Esophagus muscularis mucosa (tissue), 4 donors: ENCODE results near the gene PRSS16. TPM values are rescaled to one million over a fixed set of nuclear protein-coding genes. Genes with fewer than 3 reads are reported as not detected.

Experiments
- DNase-seq: peaks from one replicate; pipeline ENCODE4 v3.0.0-alpha.2; 2017; ENCODE audit errors: extremely low spot score
- H3K27ac ChIP-seq, 4 donors: fragments of 200-600 bp; sonication (generic); replicated peaks in 1 of 4; 1 replicate in 3 of 4; 2 replicates in 1 of 4; pipeline ENCODE4 v1.5.1; 2016 to 2019; ENCODE audit warnings: mild to moderate bottlenecking in 1 of 4
- H3K27me3 ChIP-seq, 4 donors: fragments of 200-600 bp; sonication (generic); one replicate each; pipeline versions ENCODE4 v1.5.1 to v1.6.0; 2016 to 2019
- H3K36me3 ChIP-seq, 4 donors: fragments of 200-600 bp; sonication (generic); one replicate each; pipeline ENCODE4 v1.5.1; 2016 to 2019
- H3K4me1 ChIP-seq, 4 donors: fragments of 200-600 bp; sonication (generic); one replicate each; pipeline ENCODE4 v1.5.1; 2016 to 2019
- H3K4me3 ChIP-seq, 4 donors: fragments of 200-600 bp; sonication (generic); 1 replicate in 2 of 4; 2 replicates in 2 of 4; pipeline ENCODE4 v1.5.1; 2016 to 2019; ENCODE audit warnings: mild to moderate bottlenecking in 4 of 4, moderate library complexity in 1 of 4
- H3K9me3 ChIP-seq, 4 donors: fragments of 200-600 bp; sonication (generic); 1 replicate in 3 of 4; 2 replicates in 1 of 4; pipeline ENCODE4 v1.5.1; 2016 to 2019
- EP300 ChIP-seq: sonication (generic); formaldehyde crosslinking; IDR thresholded peaks from one replicate; pipeline ENCODE4 v1.6.1; 2017; ENCODE audit warnings: antibody characterized with exemption
- POLR2A ChIP-seq: fragments of 450-650 bp; IDR thresholded peaks from one replicate; pipeline ENCODE4 v1.6.1; 2017; ENCODE audit warnings: antibody characterized with exemption, moderate library complexity, mild to moderate bottlenecking, low read depth
- POLR2AphosphoS5 ChIP-seq, 2 donors: sonication (generic); formaldehyde crosslinking; IDR thresholded peaks; one replicate each; pipeline ENCODE4 v1.6.1; 2017; ENCODE audit warnings: antibody characterized with exemption in 2 of 2
- WGBS: methylation state at CpG from one replicate; pipeline ENCODE4 v1.1.5; 2018; 5-methylcytosine and 5-hydroxymethylcytosine counted together
- intact Hi-C: fragments of 100-400 bp; cut with DNase I; formaldehyde crosslinking; loops from one replicate; pipeline ENCODE4 v1.15.1; 2023
- total RNA-seq, 4 donors: library from RNA; depleted of rRNA; stranded (reverse); fragments of >200 nt; gene quantifications; one replicate each; pipeline versions ENCODE4 v1.1.0 to v1.2.1, GENCODE V29; 2016
- TF ChIP-seq, protein P1 (sequence below), 3 experiments: fragments of 200-600 bp in 2 of 3; fragments of 450-650 bp in 1 of 3; sonication (generic) in 2 of 3; IDR thresholded peaks; one replicate each; pipeline ENCODE4 v1.5.1; 2017 to 2019; ENCODE audit warnings: antibody characterized with exemption in 3 of 3, mild to moderate bottlenecking in 2 of 3, moderate library complexity in 1 of 3

The PRSS16 gene
- total RNA-seq, 4 donors from 2014 or later: not detected

DNA sequence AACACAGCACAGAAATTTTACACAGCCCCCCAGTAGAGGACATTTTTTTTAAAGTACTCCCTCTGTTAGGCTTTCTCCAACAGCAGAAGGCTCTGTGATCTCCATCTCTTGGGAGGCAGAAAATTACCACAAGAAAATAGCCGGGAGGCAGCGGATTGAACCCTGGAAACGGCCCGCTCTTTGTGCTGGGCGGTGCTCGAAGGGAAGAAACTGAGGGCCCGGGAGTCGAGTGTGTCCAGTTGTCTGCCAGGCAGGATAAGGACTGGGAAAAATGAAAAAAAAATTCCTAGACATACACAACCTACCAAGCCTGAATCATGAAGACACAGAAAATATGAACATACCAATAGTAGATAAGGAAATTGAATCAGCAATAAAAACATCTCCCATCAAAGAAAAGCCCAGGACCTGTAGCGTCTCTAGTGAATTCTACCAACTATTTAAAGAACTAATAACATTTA is 33.1 kb downstream of the PRSS16 start:
- Histone ChIP-seq H3K9me3 (peaks cover 0 to 13% (median 4%) of the 10 kb centered on the region in 4 donors), H3K4me1 (peaks cover 0 to 3% (median 0%) of the 10 kb centered on the region in 4 donors), H3K27me3 (peaks cover 0 to 99% (median 63%) of the 10 kb centered on the region in 4 donors), H3K4me3 (no peak overlapping the region), H3K36me3 (no peaks in the 10 kb centered on the region), H3K27ac (no peak overlapping the region)
- no peak for TF ChIP-seq EP300
- TF ChIP-seq, protein P1, sequence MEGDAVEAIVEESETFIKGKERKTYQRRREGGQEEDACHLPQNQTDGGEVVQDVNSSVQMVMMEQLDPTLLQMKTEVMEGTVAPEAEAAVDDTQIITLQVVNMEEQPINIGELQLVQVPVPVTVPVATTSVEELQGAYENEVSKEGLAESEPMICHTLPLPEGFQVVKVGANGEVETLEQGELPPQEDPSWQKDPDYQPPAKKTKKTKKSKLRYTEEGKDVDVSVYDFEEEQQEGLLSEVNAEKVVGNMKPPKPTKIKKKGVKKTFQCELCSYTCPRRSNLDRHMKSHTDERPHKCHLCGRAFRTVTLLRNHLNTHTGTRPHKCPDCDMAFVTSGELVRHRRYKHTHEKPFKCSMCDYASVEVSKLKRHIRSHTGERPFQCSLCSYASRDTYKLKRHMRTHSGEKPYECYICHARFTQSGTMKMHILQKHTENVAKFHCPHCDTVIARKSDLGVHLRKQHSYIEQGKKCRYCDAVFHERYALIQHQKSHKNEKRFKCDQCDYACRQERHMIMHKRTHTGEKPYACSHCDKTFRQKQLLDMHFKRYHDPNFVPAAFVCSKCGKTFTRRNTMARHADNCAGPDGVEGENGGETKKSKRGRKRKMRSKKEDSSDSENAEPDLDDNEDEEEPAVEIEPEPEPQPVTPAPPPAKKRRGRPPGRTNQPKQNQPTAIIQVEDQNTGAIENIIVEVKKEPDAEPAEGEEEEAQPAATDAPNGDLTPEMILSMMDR (IDR thresholded peaks at IDR 0.05): no peak
- TF ChIP-seq POLR2A: no peak
- TF ChIP-seq POLR2AphosphoS5 (IDR thresholded peaks at IDR 0.05): no peak
- no peak for DNase-seq
- WGBS: 4% methylated on average over 9 of the region's 9 CpGs
- intact Hi-C loops: no loop called here

DNA sequence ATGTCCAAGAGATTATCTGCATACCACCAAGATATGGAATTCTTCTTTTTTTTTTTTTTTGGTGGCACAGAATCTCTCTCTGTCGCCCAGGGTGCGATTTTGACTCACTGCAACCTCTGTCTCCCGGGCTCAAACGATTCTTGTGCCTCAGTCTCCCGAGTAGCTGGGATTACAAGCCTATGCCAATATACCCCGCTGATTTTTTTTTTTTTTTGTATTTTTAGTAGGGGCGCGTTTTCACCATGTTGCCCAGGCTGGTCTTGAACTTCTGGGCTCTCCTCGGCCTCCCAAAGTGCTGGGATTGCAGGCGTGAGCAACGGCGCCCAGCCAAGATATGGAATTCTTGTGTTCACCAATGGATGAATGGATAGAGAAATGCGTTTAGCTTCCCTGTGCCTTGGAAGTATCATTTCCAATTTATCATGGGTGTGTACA is 33.6 kb downstream of the PRSS16 start:
- Histone ChIP-seq H3K9me3 (peaks cover 0 to 13% (median 6%) of the 10 kb centered on the region in 4 donors), H3K4me3 (no peak overlapping the region), H3K27me3 (peaks cover 0 to 99% (median 63%) of the 10 kb centered on the region in 4 donors), H3K36me3 (no peaks in the 10 kb centered on the region), H3K27ac (no peak overlapping the region), H3K4me1 (peaks cover 0 to 3% (median 0%) of the 10 kb centered on the region in 4 donors)
- no peak for DNase-seq
- 7% methylated on average over 13 of the region's 13 CpGs for WGBS
- TF ChIP-seq POLR2A (no peak), POLR2AphosphoS5 (IDR thresholded peaks at IDR 0.05) (no peak), EP300 (no peak)
- TF ChIP-seq, protein P1 (IDR thresholded peaks at IDR 0.05): no peak
- intact Hi-C loops: no loop called here

DNA sequence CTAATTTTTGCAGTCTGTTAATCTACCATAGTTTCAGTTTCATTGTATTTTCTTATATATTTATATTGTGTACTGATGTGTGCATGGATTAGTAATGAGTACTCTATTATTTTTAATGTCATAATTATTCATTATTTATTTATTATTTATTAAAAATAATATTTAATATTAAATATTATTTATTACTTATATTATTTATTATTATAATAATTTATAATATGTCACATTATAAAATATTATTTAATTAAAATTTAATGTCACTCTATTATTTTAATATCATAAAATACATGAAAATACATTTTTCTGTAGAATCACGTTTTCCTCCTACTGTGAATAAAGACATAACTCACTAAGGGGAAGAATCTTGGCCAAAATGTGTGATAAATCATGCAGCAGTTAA is 34.1 kb downstream of the PRSS16 start:
- H3K36me3 ChIP-seq: no peaks in the 10 kb centered on the region
- intact Hi-C loops: no loop called here
- H3K27ac ChIP-seq: no peak overlapping the region
- H3K4me3 ChIP-seq: no peak overlapping the region
- TF ChIP-seq, protein P1 (IDR thresholded peaks at IDR 0.05): no peak
- TF ChIP-seq EP300 (no peak), POLR2AphosphoS5 (IDR thresholded peaks at IDR 0.05) (no peak), POLR2A (no peak)
- peaks cover 0 to 99% (median 66%) of the 10 kb centered on the region in 4 donors for H3K27me3 ChIP-seq
- H3K9me3 ChIP-seq: peaks cover 0 to 13% (median 8%) of the 10 kb centered on the region in 4 donors
- H3K4me1 ChIP-seq: peaks cover 0 to 3% (median 0%) of the 10 kb centered on the region in 4 donors
- WGBS: 51% methylated on average over 1 of the region's 1 CpG
- DNase-seq: no peak

DNA sequence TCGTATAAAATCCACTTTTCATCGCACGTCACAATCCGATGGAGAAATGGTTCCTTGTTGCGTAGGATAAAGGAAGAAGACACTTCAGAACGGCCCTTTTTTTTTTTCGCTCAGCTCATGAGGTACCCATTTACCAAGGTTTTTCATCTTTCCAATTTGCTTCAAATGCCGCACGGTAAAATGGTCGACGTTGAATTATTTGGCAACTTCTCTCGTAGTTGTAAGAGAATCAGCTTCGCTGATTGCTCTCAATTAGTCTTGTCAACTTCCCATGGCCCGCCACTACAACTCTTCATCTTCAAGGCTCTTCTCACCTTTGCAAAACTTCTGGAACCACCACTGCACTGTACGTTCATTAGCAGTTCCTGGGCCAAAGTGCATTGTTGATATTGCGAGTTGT is 35.8 kb downstream of the PRSS16 start:
- intact Hi-C loops: no loop called here
- TF ChIP-seq EP300 (no peak), POLR2AphosphoS5 (IDR thresholded peaks at IDR 0.05) (no peak), POLR2A (no peak)
- TF ChIP-seq, protein P1 (IDR thresholded peaks at IDR 0.05): no peak
- no peak overlapping the region for H3K4me3 ChIP-seq
- no peak overlapping the region for H3K27ac ChIP-seq
- DNase-seq: no peak
- peaks cover 0 to 9% (median 4%) of the 10 kb centered on the region in 4 donors for H3K9me3 ChIP-seq
- WGBS: 15% methylated on average over 16 of the region's 16 CpGs
- H3K36me3 ChIP-seq: no peaks in the 10 kb centered on the region
- H3K4me1 ChIP-seq: peaks cover 0 to 3% (median under 1%) of the 10 kb centered on the region in 4 donors
- H3K27me3 ChIP-seq: peaks cover 0 to 99% (median 68%) of the 10 kb centered on the region in 4 donors

DNA sequence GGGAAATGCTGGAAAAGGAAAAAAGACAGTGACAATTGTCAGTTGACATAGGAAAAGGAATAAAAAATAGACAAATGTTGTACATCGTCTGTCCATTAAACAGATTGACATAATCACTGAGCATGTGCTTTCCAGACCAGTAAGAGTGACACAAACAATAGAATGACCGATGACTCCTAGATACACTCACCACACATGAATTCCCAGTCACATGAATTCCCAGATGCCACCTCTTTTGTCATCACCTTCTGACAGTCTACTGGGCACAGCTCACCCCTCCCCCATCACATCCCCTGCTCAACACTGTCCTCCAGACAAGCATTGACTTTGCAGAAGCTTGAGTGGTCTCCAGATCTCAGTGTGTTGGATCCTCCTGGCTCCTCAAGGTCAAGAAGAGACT is 38.6 kb downstream of the PRSS16 start:
- H3K4me3 ChIP-seq: no peak overlapping the region
- WGBS: 86% methylated on average over 2 of the region's 2 CpGs
- H3K27me3 ChIP-seq: peaks cover 0 to 99% (median 72%) of the 10 kb centered on the region in 4 donors
- TF ChIP-seq POLR2AphosphoS5 (IDR thresholded peaks at IDR 0.05): no peak
- no peak for TF ChIP-seq POLR2A
- no peak for TF ChIP-seq EP300
- TF ChIP-seq, protein P1 (IDR thresholded peaks at IDR 0.05): no peak
- intact Hi-C loops: no loop called here
- H3K27ac ChIP-seq: no peak overlapping the region
- peaks cover 0 to 3% (median 0%) of the 10 kb centered on the region in 4 donors for H3K4me1 ChIP-seq
- no peak for DNase-seq
- peaks cover 0 to 10% (median 4%) of the 10 kb centered on the region in 4 donors for H3K9me3 ChIP-seq
- H3K36me3 ChIP-seq: no peaks in the 10 kb centered on the region
